Hematopoietic multipotent progenitor cell treated with erythropoietin and hydrocortisone succinate and interleukin-3 and kit ligand, for 4 days (in vitro differentiated cells): ENCODE measurements around the gene GANAB.
A peak's percentile ranks its signal among the peaks of the same experiment; 100 is the strongest.
"Not testable (repeated sequence)": the region's sequence is repeated elsewhere in the genome, so short reads cannot be mapped to it uniquely, and the experiment has no call there.

Experiments
- DNase-seq: peaks from one replicate; pipeline ENCODE4 v3.0.0-alpha.2; 2015

Gene GANAB

DNA sequence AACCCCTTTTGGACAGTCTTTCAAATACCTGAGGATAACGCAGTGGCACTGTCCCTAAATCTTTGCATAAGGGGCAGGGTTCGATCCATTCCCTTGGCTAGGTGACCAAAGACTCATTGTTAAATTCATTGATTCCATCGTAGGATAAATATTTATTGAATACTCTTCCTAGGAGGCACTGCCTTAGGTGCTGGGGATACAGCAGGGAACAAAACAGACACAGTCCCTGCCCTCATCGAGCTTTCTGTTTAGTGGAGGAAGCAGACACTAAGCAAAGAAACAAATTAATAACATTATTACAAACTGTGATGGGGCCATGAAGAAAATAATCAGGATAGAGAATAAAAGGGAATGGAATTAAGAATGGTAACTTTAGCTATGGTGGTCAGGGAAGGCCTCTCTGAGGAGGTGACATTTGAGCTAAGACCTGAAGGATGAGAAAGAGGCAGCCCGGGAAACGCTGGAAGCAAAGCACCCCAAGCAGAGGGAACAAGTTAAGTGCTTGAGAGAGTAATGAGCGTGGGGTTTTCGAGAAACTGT, 25.3 kb downstream of the GANAB start:
- DNase-seq, result no peak

- DNase-seq, result not testable (repeated sequence)
Observed at GRCh38 chr11:62616957-62617356, 29.5 kb downstream of the GANAB start.

GRCh38 chr11:62615521-62615920, 30.9 kb downstream of the GANAB start:
- DNase-seq, result no peak

- no peak for DNase-seq
Observed at GRCh38 chr11:62614275-62614674, 32.1 kb downstream of the GANAB start.

DNA sequence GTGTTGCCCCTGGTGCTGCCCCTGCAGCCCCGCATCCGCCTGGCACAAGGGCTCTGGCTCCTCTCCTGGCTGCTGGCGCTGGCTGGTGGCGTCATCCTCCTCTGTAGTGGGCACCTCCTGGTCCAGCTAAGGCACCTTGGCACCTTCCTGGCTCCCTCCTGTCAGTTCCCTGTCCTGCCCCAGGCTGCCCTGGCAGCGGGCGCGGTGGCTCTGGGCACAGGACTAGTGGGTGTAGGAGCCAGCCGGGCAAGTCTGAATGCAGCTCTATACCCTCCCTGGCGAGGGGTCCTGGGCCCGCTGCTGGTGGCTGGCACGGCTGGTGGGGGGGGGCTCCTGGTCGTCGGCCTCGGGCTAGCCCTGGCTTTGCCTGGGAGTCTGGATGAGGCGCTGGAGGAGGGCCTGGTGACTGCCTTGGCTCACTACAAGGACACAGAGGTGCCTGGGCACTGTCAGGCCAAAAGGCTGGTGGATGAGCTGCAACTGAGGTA, 33.1 kb downstream of the GANAB start:
- DNase-seq, result no peak

- DNase-seq, result peak; percentile 96
Observed at GRCh38 chr11:62612366-62613290, 33.8 kb downstream of the GANAB start, which contains the start of the genes EML3 and ROM1. EML3 (minus strand) TSS chr11:62612775; CDS start chr11:62612457, 318 bp downstream. ROM1 (plus strand) TSS chr11:62613257; CDS start chr11:62613282, 25 bp downstream.

GRCh38 chr11:62611705-62612365, 34.6 kb downstream of the GANAB start:
- DNase-seq, result peak; percentile 75

DNA sequence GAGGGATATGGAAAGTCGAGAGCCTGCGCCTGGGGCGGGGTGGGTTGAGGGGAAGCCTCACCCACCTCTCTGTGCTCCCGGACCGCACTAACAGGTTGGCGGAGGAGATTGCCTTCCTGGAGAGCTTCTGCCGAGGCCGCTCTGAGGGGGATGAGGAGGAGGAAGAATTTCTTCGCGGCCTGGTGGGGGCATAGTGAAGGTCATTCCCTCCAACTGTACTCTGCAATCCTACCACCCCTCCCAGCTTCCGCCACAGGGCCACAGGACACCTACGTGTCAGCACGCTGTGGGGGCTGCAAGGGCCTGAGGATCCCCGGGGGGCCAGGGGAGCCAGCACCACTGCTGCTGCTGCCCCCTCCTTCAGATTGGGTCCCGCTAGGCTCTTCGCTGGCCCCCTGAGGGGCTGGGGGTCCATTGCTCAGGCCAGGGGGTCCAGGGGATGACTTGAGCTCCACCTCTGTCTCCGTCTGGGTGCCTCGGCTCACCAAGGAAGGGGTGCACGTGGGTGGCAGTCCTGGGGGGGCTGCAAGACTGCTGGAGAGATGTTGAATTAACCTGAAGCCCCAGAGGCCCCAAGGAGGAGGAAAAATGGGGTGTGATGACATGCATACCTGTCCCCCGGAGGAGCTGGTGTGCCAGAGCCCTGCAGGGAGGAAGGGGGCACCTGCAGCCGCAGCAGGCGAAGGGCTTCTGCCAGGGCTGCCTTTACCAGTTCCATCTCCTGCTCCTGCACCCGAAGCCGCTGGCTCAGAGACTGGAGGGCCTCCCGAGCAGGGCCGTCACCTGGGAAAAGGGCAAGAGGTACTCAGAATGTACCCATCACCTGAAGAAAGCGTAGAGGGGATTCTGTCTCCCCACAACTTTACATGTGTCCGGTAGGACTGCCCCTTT, 35.4 kb downstream of the GANAB start:
- no peak for DNase-seq

GRCh38 chr11:62610403-62610802, 36.0 kb downstream of the GANAB start:
- no peak for DNase-seq

DNA sequence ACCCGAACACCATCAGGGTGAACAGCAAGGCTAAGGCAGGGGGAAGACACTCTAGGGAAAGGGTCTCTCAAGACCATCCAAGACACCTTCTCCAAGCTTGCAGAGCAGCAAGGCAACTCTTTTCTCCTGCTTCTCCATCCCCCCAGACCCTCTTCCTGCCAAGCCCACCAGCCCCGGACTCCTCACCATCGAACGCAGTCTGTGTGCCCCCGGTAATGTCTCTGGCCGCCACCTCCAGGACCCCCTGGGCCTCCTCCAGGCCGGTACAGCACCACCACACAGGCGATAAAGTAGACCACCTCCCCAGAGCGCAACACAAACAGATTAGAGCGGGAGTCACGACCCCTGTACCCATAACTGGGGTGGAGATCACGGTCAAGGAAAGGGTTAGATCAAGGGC, 37.6 kb downstream of the GANAB start:
- no peak for DNase-seq

GRCh38 chr11:62607714-62608113, 38.7 kb downstream of the GANAB start:
- peak; percentile 46 for DNase-seq

DNA sequence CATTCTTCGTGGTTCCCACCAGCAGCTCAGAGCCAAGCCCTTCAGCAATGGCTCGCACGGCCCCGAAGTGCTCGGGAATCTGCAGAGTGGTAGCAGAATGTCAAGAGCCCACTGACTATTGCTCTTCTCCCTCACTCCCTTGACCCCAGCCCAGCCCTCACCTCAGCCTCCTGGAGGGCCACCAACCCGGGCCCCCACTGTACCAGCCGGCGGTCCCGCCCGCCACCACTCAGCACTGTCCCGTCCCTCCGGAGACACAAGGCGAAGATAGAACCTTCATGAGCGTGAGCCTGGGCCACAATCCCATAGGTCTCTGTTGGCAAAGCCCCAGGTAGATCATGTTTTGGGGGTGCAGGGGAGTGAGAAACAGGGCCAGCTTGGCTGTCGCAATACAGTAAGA, 40.5 kb downstream of the GANAB start:
- DNase-seq, result no peak

GRCh38 chr11:62605467-62605866, 40.9 kb downstream of the GANAB start:
- no peak for DNase-seq

GRCh38 chr11:62604460-62605120, 41.8 kb downstream of the GANAB start:
- no peak for DNase-seq

DNA sequence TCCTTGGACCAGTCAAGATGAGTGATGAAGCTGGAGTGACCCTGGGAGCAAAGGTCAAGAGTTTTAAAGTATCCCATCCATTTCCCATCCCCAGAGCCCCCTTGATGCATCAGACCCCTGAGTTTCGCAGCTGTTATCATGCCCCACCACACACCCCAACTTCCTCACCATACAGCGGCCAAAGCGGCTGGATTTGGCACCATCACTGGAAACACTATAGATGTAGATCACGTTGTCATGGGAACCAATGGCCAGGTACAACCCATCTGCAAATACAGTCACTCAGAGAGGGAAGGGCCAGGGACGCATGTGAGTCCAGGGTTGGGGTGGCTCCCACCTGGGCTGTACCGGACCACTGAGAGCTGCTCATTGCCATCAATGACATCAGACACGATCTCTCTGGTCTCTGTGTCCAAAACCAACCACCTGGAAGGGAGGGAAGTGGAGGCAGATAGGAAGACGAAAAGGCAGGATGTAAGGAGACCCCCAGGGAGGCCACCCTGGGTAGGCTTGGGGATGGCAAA, 42.6 kb downstream of the GANAB start:
- DNase-seq, result peak; percentile 47

- DNase-seq, result no peak
Observed at GRCh38 chr11:62603072-62603408, 43.4 kb downstream of the GANAB start.

DNA sequence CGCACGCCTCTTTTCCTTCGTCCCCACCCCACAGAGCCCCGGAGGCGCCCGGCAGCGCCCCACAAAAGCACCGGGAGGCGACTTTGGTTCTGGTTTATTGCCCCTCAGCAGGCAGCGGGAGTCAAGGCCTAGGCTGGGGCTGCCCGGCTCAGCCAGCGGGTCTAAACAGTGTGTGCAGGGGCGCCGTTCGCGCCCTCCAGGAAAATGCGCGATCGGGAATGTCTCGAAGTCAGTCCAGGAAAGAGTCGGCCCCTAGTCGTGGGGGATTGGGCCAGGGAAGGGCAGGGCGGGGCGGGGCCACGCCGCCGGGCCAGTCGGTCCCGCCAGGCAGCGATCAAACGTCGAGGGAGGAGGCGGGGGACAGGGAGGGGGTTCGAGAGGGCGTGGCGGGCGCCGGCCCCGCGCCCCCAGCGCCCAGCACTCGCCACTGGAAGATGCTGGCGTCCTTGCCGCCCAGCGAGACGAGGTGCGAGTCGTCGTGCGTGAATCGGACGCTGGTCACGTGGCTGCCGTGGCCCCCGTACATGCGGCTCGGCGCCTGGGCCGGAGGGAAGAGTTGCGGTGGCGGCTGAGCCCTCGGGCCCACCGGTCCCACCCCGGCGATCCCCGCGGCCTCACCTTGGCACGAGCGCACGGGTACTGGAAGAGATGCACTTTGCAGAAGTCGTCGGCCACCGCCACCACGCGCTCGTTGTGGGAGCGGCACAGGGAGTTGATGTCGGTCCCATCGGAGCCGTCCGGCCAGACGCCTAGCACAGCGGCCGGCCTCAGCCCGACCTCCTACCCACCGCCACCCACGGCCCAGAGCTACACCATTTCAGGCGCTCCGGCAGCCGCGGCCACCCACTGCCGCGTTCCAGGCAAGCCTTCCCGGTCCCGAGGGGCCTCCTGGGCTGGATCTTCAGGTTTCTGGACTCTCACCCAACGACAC, 44.0 kb downstream of the GANAB start:
- no peak for DNase-seq

DNA sequence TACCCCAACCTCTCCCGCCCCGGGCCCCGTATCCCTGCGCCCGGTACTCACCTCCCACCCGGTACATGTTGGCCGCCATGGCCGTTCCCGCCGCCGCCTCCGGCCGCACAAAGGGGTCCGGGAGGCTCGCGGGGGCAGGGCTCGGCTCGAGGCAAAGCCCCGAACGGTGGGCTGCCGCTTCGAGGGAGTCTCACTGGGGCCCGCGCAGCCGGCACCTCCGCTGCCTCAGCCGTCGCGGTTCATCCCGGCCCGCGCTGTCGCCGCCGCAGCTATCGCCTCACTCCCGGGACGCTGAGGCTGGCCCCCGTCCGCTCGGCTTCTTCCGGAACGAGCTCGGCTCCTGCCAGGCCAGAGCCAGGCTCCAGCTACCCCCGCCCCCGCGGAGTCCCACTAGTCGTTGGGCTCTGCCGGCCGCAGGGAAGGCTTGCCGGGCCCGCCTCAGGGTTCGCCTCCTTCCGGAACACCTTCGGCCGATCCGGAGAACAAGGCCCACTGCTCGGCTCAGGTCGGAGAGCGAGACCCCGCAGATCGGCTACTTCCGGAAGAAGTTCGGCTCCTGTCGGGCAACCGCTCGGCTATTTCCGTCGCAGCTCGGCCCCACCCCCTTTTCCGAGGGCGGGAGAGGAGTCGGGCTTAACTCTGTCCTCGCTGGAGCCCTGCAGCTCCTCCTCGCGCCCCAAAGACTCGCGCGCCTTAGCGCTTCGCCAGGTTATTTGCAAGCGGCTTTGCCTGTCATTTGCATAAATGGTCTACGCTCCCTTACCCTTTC, 44.9 kb downstream of the GANAB start, which contains the start of gene MTA2:
MTA2 (minus strand) TSS at position 494 of the 769 bp plus-strand sequence; CDS start at position 79, 415 bp downstream.
- DNase-seq, result peak; percentile 100

- peak; percentile 65 for DNase-seq
Observed at GRCh38 chr11:62601122-62601371, 45.4 kb downstream of the GANAB start.
